ENCODE data around the gene GOLGA2.

The GOLGA2 gene

GRCh38 chr9:128265348-128265847 lies 10.4 kb downstream of the GOLGA2 start:
- Histone ChIP-seq H3K4me1 (ENCODE audit: insufficient read depth, poor library complexity, severe bottlenecking) (no peaks in the 10 kb centered on the region), H3K4me3 (ENCODE audit: severe bottlenecking) (no peak overlapping the region), H3K27ac (ENCODE audit: poor library complexity, severe bottlenecking) (no peak overlapping the region), H3K9me3 (ENCODE audit: severe bottlenecking) (no peaks in the 10 kb centered on the region), H3K27me3 (ENCODE audit: insufficient read depth, poor library complexity, severe bottlenecking) (no peaks in the 10 kb centered on the region), H3K36me3 (ENCODE audit: low read depth) (peaks cover 74% of the 10 kb centered on the region)
- TF ChIP-seq CTCF (IDR thresholded peaks at IDR 0.05; ENCODE audit: poor library complexity, severe bottlenecking) = no peak
- ATAC-seq (ENCODE audit: low read depth) (no peak), DNase-seq (ENCODE audit: low spot score) (no peak)

- no peak overlapping the region for H3K4me3 ChIP-seq (ENCODE audit: severe bottlenecking)
- H3K27me3 ChIP-seq (ENCODE audit: insufficient read depth, poor library complexity, severe bottlenecking) = no peaks in the 10 kb centered on the region
- H3K9me3 ChIP-seq (ENCODE audit: severe bottlenecking) = no peaks in the 10 kb centered on the region
- ATAC-seq (ENCODE audit: low read depth) (no peak), DNase-seq (ENCODE audit: low spot score) (no peak)
- H3K36me3 ChIP-seq (ENCODE audit: low read depth) = peaks cover 87% of the 10 kb centered on the region
- TF ChIP-seq CTCF (IDR thresholded peaks at IDR 0.05; ENCODE audit: poor library complexity, severe bottlenecking) = no peak
- H3K27ac ChIP-seq (ENCODE audit: poor library complexity, severe bottlenecking) = no peak overlapping the region
- H3K4me1 ChIP-seq (ENCODE audit: insufficient read depth, poor library complexity, severe bottlenecking) = no peaks in the 10 kb centered on the region
Observed at GRCh38 chr9:128262687-128263086, 13.1 kb downstream of the GOLGA2 start.

- Histone ChIP-seq H3K4me3 (ENCODE audit: severe bottlenecking) (no peak overlapping the region), H3K36me3 (ENCODE audit: low read depth) (peaks cover 77% of the 10 kb centered on the region)
- ATAC-seq (ENCODE audit: low read depth) = no peak
Observed at GRCh38 chr9:128260340-128260739, 15.5 kb downstream of the GOLGA2 start.

GRCh38 chr9:128259156-128259555 lies 16.7 kb downstream of the GOLGA2 start:
- no peaks in the 10 kb centered on the region for H3K4me1 ChIP-seq (ENCODE audit: insufficient read depth, poor library complexity, severe bottlenecking)
- no peak for TF ChIP-seq CTCF (IDR thresholded peaks at IDR 0.05; ENCODE audit: poor library complexity, severe bottlenecking)
- no peak overlapping the region for H3K27ac ChIP-seq (ENCODE audit: poor library complexity, severe bottlenecking)
- no peaks in the 10 kb centered on the region for H3K27me3 ChIP-seq (ENCODE audit: insufficient read depth, poor library complexity, severe bottlenecking)
- no peak overlapping the region for H3K4me3 ChIP-seq (ENCODE audit: severe bottlenecking)
- no peaks in the 10 kb centered on the region for H3K9me3 ChIP-seq (ENCODE audit: severe bottlenecking)
- H3K36me3 ChIP-seq (ENCODE audit: low read depth) = peaks cover 66% of the 10 kb centered on the region
- DNase-seq (ENCODE audit: low spot score) (no peak), ATAC-seq (ENCODE audit: low read depth) (no peak)

More at GRCh38 chr9:128260340-128260739, 15.5 kb downstream of the GOLGA2 start:
- Histone ChIP-seq H3K27me3 (ENCODE audit: insufficient read depth, poor library complexity, severe bottlenecking) (no peaks in the 10 kb centered on the region), H3K9me3 (ENCODE audit: severe bottlenecking) (no peaks in the 10 kb centered on the region), H3K4me1 (ENCODE audit: insufficient read depth, poor library complexity, severe bottlenecking) (no peaks in the 10 kb centered on the region), H3K27ac (ENCODE audit: poor library complexity, severe bottlenecking) (no peak overlapping the region)
- no peak for TF ChIP-seq CTCF (IDR thresholded peaks at IDR 0.05; ENCODE audit: poor library complexity, severe bottlenecking)
- DNase-seq (ENCODE audit: low spot score) = no peak

- DNase-seq (ENCODE audit: low spot score) = no peak
- no peak for TF ChIP-seq CTCF (IDR thresholded peaks at IDR 0.05; ENCODE audit: poor library complexity, severe bottlenecking)
Observed at GRCh38 chr9:128258326-128258725, 17.5 kb downstream of the GOLGA2 start.

More at GRCh38 chr9:128258326-128258725, 17.5 kb downstream of the GOLGA2 start:
- H3K36me3 ChIP-seq (ENCODE audit: low read depth) = peaks cover 63% of the 10 kb centered on the region
- no peaks in the 10 kb centered on the region for H3K27me3 ChIP-seq (ENCODE audit: insufficient read depth, poor library complexity, severe bottlenecking)
- no peak for ATAC-seq (ENCODE audit: low read depth)
- H3K4me1 ChIP-seq (ENCODE audit: insufficient read depth, poor library complexity, severe bottlenecking) = no peaks in the 10 kb centered on the region
- H3K27ac ChIP-seq (ENCODE audit: poor library complexity, severe bottlenecking) = no peak overlapping the region
- H3K9me3 ChIP-seq (ENCODE audit: severe bottlenecking) = no peaks in the 10 kb centered on the region
- no peak overlapping the region for H3K4me3 ChIP-seq (ENCODE audit: severe bottlenecking)
